Measurements from ENCODE around the gene MOBP.
A peak's percentile ranks its signal among the peaks of the same experiment; 100 is the strongest.

Gene MOBP

DNA sequence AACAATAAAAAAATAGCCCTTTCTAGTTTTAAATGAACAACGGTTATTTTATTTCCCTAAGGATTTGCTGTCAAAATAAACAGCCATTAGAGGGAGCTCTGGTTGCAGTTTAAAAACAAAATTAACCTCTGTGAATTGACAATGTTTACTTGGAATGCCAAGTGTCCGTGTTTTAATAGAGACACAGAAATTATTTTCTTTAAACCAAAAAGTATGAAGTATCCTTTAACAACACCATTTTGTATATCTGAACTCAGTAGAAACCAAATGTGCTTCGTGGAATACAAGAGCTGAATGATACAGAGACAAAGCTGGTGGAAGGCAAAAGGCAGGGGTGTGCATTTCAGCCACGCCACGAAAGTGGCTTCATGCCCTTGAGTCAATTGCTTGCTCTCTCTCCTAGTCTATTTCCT, 74.4 kb downstream of the MOBP start:
- peak; percentile 31 for DNase-seq (ENCODE audit: low spot score)

- DNase-seq (ENCODE audit: low spot score): no peak
These were observed 75.1 kb downstream of the MOBP start for GRCh38 chr3:39542588-39542988.

DNA sequence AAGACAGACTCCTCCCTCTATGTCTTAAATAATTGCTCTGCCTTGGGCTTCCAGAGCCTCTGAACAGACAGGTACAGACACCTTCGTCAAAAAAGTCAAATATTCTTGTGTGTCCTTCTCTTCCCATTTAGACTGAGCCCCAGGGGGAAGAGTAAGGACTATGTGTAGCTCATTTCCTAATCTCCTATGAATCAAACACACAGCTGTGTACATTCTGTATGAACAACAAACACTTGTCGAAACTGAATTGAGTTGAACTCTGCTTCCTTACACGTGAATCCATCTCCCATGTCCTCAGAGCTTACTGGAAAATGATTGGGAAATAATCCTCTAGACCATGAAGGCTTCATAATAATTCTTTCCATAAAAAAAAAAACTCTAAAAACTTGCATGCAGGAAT, 80.8 kb downstream of the MOBP start:
- no peak for DNase-seq (ENCODE audit: low spot score)

GRCh38 chr3:39550354-39551051, 83.0 kb downstream of the MOBP start:
- no peak for DNase-seq (ENCODE audit: low spot score)

Measured in D341Med (cell line).